ENCODE results near the gene ZNF407.

Gene ZNF407

DNA sequence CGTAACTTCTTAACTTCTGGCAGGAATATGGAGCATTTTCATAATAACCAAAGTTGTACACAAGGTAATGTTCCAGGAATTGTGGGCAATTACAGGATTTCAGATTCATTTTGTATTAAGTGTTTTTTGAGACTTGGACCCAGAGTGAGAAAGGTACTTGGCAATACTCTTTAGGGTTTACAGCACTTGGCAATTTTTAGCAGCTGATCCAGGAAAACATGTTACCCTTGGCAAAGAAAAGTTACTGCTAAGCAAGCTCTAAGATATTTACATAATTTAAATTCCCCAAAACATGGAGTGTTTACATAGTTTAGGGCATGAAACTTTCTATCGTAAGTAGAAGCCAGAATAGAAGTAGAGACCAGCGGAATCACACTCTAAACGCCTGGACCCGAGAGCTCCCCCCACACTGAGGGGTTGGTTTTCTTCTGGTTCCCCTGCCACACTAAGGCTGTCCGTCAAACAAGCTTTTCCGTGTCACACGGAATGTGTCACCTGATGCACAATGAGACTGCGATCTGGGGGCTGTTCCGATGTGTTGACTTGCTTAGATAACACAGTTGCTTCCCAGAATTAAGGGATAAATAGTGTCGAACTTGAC is 434.1 kb downstream of the ZNF407 start:
- no peak for DNase-seq

DNA sequence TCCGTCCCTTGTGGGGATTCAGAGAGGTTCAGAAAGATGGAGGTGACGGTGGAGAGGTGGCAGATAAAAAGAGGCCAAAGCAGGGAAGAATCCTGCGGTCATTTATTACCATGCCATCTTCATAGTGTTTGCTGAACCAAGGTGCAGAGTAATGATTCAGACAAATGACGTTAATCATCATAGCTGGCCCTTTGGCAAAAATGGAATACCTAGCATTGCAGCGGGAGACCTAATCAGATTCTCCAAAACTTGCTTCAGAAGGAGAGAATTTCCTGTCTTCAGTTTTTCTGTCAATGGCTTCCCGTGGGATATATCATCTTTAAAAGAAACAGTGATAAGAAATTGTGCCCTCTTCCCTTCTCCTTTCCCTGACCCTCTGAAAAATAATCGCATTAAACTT is 435.8 kb downstream of the ZNF407 start:
- DNase-seq, result no peak

DNA sequence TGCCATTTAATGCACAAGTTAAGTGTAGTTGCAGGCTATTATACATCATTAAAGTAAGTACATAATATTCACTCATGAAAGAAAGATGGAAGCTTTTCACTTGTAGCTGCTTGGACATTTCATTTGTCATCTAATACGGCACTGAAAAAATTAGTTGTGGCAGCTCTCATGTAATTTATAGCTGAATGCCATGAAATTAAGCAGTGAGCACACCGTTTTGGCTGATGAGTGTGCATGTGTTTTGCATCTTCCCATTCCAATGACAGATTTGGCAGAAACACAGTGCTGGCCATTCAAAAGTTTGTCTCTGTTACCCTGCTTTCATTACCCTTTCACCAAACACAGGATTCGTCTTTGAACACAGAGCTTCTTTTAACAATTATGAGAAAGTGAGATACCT is 437.3 kb downstream of the ZNF407 start:
- no peak for DNase-seq

DNA sequence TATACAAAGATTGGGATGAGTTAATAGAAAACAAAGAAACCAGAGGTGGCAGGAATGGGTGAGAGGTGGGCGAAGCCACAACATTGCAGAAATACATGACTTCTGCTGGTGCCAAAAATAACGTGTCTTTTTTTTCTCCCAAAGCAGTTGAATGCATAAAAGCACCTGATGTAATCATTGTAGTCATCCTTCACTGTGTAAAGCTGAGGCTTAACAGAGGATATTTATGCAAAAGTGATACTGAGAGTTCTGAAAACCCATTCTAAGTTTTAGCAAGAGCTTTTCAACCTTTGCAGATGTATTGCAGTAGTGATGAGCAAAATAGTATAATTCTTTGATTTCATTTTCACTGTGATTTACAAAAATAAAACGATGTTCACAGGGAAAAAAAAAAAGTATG is 438.3 kb downstream of the ZNF407 start:
- DNase-seq, result no peak

DNA sequence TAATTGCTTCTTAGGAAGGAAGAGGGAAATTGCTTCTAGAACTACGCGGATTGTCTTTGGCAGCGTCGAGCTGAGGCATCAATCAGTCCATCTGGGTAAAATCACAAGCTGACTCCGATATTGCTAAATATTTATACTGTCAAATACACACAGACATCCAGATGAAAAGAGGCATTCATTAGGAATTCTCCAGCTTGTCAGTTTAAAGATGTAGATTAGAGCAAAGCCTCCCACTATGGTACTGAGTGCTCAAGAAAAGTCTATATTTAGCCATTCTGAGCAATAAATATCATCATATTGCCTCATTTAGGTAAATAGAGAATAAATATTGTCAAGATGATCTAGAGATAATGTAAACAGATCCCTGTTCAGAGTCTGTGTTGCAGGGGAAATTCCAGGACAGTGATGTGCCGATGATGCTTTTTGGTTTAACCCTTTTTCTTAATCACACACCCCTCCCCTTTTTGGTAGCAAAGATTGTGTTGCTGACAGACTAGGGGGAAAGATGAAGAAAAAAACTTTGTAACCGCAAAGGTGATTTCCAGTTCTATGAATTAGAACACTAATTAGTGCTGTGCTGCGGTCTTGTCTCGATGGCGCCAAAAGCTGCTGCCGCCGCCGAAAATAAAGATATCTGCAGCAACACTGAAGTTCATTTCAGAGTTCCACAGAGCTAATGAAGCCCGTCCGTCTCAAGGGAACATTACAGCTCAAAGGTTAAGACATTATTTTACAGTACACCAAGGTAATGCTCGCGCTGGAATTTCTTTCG is 439.4 kb downstream of the ZNF407 start:
- DNase-seq, result no peak

DNA sequence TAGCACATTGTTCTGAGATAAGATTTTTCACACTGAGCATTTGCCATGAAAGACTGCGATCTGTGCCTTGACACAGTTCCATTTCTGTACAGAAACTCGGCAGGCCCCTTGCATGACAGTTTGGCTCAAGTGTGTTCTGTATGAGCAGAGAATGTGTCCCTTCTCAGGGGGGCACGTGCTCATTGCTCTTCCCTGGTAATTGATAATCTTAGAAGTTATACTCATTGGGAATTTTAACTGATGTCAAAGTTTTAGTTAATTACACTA is 440.0 kb downstream of the ZNF407 start:
- no peak for DNase-seq

DNA sequence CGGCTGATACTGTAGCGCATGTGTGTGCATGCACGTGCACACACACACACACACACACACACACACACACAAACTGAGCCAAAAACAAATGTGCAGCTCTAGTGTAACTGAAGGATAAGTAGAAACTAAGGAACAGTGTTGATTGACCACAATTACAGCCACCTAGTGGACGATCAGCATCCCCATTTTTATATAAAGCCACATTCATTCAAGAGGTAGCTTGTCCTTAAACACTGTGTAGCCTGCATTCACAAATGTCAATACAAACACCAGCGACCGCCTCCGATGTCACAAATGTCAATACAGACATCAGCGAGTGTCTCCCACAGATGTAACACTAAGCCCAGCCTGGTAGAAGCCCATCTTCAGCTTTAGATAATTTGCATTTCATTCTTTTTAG is 443.9 kb downstream of the ZNF407 start:
- no peak for DNase-seq

DNA sequence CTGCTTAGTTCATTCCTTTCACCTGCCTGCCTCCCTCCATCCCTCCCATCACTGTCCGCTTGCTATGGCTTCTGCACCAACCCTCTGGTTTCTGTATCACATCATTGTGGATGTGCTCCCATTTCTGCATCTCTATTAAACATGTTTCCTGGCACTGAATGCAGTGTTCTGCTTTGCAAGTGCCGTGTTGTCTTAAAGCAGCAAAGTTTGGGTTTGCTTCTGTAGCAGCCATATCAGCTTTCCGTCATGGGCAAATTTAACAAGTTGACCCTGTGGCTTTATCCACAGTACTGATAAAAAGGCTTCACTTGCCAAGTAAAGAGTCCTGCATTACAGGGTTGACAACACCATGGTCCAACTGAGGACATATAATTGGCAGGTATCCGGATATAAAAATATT is 445.8 kb downstream of the ZNF407 start:
- no peak for DNase-seq

DNA sequence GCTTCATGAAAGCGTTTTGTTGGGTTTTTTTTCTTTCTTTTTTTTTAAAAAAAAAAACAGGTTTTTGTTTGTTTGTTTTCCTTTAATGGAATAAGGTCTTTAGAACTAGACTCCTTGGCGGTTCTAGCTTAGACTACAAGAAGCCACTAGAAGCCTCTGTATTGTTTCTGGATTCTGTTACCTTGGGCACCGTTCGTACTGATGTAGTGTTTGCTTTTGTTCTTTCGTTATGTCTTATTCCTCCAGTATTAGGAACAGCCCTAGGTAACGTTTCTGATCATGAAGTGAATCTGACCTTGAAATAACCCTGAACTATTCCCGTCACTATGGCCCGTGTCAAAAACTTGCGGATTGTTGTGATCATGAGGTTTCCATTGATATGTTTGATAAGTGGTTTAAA is 446.6 kb downstream of the ZNF407 start:
- DNase-seq, result no peak

DNA sequence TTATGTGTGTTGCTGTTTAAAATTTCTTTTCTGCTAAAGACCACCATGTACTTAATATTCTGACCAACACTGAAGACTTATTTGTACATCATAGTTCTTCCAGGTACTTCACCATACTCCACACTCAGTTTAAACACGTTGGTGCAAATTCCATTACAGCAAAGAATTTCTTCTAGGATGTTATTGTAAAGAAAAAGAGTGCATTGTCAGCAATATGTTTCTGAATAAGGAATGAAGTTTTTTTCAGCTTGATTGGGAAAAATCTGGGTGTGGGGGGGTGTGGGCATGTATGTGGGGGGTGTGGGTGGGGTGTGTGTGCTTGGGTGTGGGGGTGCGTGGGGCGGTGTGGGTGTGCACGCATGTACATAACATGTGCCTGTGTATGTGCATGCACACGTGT is 447.1 kb downstream of the ZNF407 start:
- DNase-seq, result no peak

DNA sequence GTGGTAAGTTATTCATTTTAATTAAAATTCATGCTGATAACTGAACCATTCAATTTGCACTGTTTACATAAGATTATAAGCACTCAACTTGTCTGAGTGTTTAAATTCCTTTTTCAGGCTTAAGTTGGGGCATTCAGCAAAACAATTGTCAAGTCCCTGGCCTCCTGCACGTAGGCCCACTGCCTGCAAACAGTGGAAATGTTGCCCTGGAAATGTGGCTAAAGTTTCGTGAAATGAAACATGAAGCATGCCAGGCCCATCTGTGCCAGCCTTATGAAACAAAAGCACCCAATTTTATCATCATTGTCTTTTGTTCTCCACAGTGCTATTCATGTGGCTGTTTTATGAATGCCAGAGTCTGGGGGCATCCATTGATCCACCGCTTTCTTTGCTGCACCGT is 447.6 kb downstream of the ZNF407 start:
- no peak for DNase-seq

DNA sequence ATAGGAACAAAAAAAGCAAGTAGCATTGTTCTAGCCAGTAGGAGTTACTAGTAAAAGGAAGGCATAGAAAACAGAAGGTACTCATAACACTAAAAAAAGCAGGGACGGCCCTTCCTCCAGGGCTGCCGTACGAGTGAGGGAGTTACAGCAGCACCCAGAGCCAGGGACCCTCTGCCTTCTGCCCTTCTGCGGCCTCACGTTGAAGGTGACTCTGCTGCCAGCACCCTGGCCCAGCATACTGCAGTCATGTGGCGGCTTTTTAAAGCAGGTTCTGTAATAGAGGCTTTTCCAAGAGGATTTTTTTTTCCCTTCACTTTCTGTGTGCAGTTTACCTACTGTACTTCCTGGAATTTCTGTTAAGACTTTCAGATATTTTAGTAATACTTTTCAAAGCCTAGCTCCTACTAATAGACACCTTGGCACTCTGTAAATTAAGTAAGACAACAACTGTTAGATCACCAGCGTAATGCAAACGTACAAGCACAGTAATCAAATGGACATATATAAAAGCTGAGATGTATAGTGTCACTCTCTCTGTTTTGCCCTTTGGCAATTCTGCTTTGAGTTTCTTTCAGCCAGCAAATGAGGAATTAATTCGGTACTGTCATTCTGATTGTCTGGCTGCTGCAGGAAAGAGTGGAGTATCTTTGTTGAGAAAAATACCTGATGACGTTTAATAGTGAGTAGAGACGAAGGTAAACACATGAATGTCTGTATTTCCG is 449.7 kb downstream of the ZNF407 start:
- DNase-seq, result no peak

DNA sequence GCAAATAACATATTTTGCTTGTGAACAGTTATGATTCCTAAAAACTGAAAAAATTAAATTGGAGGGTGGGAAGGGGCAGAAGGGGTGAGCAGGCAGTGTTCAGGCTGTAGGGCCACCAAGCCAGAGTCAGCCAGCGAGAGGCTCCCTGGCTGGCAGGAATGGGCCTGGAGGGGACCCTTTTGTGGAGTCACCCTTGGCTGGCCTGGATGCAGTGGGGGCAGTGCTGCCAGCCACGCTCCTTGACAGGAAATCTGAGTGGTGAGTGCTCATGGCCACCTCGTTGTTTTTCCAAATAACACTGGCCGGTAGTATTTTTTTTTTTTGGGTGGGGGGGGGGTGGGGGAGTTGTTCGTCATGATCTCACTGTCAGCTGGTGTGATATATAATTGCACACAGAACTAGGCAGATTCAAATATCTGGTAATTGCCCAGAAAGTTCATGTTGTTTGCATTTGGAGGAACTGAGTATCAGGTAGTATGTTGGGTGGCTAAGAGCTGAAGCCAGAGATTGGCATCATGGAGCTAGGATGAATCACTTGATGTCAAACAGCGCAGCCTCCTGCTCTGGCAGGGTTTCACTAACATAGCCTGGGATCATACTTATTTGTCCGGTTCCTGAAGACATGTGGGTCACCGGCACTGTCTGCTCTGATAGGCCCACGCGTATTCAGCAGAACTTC is 451.2 kb downstream of the ZNF407 start:
- no peak for DNase-seq

DNA sequence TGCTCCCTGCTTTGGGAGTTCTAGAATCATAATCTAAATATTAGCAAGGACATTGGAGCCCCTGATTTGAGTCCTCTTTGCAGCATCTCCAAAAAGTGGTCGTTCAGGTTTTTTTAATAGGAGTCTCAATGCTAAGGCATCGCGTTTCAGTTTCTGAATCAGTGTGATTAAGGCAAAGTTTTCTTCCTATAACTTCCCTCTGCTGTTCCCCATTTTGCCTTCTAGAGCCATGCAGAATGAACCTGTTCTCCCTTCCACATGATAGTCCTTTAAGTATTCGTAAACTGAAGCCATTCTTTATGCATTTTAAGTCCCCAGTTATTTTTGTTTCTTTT is 451.8 kb downstream of the ZNF407 start:
- DNase-seq, result no peak

DNA sequence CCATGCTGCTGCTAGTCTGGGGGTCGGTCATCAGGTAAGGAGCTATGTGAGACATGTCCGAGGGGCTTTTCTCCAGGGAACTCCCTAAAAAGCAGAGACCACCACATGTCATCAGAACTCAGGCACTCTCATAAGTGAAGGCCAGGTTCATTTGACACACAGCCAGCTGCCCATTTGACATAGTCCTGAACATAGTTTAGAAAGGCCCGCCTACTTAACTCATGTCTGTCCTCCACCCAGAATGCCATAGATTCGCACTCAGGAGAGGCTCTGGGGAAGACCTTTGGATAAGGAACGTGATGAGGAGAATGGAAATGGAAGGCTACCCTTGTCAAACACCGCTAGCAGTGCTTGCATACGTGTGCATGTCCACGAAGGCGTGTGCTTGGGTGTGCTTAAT is 454.1 kb downstream of the ZNF407 start:
- no peak for DNase-seq

DNA sequence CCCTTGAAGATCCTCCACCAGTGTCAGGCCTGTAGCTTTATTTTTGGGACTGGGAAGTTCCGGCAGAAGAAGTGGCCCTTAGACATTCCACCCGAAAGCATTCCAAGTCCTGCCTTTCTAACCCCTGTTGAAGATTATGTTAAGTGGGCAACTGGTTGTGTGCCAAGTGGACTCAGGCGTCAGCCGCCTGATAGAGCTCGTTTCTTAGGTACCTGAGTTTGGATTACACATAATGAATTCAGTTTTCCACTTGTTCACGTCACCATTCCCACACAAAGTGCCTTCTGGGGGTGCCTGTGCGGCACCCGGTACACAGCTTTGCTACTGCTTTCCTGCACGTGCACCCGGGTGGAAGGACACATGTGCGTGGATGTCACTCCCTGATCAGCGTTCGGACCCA is 454.8 kb downstream of the ZNF407 start:
- no peak for DNase-seq

DNA sequence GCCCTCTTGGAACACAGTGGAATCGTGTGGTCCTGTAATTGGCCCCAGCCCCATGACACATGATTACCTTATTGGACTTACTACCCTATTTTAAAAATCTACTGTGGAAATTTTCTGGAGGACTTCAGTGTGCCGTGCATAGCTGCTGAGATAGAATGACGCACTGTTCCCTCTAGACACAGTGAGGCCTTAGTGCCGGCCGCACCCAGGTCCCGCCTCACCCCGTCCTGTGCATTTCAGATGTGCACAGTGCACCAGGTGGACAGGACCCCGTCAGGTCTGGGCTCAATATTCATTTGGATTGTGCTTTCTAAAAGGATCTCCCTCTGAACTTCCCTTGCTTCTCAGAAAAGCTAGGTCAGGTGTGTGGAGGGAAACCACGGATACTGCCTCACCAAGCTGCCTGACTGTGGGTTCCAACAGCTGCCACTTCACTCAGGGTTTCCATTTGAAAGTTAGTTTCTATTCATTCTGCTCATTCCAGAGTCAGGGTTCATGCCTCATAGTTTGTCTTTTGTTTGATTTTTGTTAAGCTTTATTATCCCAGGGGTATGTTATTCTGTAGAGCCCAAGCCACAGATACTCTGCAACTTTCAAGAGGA is 455.5 kb downstream of the ZNF407 start:
- no peak for DNase-seq

DNA sequence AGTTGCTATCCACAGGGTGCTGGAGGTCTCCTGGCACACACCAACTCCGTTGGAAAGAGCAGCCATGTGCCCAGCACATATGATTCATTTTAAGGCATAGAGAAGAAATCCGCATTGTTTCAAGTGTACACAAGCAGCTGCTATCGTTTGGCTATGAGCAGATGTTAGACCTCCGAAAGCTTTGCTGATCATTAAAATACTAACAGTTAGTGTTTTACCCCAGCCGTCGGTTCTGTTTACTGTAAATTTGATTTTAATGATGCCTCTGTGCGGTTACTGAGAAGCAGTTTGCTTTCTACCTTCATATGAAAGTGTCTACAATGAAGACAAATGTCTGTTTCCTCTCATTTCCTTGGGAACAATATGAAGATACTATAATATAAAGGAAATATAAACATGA is 456.4 kb downstream of the ZNF407 start:
- DNase-seq, result no peak

DNA sequence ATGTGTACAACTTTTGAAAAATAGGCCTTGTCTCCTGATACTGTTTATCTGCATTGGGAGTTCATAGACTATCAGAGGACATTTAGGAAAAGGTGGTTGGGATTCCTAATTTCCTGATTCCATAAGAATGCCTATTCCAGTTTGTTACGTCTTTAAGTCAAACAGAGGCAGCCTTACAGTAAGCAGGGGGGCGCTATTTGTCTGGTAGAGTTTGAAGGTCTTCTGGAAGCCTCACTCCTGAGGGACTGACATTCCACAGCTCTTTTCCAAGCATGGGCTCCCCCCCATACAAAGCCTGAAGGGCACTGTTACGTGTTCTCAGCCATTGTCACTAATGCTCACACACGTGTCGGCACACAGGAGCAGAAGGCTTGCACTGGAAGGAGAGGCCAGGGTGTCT is 456.9 kb downstream of the ZNF407 start:
- DNase-seq, result no peak

DNA sequence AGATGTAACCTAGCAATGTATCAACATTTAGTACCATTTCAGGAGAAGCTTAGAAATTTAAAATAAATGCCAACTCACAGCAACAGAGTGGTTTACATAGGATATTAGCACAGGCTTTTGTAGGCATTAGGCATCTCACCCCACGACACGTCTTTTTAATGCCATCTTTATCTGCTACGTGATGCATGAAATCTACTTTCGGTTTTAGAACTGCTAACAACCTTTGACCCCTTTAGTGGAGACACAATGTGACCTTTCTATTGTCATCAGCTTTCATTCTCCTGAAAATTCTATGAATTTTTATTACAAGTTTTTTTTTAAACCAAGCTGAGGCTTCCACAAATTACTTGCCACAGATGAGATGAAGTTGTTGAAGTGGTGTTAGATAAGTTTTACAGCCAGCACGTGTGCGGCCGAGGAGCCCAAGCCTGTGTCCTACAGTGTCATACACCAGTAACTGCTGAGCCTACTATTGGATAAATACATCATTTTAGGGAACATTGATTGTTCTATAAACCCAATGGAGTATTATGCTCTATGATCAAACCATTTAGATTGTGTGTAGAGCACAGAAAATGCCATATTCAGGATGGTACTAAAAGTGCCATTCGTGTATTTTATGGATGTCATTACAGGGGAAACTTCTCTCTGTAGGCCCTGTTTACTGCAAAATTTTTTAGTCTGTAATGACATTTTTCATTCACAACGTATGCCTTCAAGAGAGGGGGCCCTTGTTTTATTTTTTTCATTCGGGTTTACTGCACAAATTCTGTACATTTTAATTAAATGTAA is 459.7 kb downstream of the ZNF407 start:
- no peak for DNase-seq

DNA sequence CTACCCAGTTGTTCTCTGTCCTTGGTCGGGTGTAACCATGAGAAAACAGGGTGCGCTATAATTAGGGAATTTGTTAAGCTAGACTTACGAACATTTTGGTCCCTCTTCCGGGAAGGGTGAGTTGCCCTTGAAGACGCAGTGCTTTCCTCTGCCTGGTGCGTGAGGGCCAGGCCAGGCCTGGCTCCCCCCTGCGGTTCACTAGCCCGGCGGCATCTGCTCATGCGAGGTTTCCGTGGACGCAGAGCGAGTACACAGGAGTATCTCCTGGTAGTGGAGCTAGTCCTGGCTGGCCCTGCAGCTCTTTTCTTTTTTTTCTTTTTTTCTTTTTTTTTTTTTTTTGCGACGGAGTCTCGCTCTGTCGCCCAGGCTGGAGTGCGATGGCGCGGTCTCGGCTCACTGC is 462.5 kb downstream of the ZNF407 start:
- DNase-seq, result no peak

DNA sequence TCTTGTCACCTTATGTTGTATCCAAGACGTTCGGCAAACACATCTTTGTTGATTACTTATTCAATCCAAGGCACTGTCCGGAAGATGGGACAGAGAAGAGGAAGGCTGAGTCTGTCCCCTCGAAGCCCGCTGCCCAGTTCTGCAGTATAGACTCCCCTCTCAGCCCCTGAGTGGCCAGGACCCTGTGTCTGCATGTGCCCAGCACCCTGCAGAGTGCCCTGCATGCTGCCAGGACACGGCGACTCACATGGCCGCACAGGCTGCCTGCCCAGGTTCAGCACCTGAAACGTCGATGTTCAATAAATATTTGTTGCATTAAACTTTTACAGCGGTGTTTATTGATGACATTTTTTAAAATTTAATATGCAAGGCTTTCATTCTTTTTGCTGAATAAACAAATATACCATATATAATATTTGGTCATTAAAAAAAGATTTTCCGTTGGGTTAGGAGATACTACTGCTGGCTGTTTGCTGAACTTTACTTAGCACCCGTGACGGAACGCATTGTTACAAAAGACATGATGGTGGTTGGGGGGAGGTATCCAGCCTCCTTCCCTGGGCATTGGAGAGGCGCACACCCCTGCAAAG is 464.7 kb downstream of the ZNF407 start:
- DNase-seq, result no peak

DNA sequence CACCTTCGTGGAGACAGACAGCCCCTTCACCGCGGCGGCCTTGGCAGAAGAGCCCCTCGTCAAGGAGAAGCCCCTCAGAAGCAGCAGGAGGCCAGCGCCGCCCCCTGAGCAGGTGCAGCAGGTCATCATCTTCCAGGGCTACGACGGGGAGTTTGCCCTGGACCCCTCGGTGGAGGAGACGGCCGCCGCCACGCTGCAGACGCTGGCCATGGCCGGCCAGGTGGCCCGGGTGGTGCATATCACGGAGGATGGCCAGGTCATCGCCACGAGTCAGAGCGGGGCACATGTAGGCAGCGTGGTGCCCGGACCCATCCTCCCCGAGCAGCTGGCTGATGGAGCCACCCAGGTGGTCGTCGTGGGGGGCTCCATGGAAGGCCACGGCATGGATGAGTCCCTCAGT is 465.5 kb downstream of the ZNF407 start:
- no peak for DNase-seq
